B cell (primary cell): Measurements from ENCODE around the gene DACT3. TPM values are rescaled to one million over a fixed set of nuclear protein-coding genes. Genes with fewer than 3 reads are reported as not detected.

Experiments used
- ATAC-seq: fragments of 200-7000 bp; cut with Tn5 transposase; one replicate; pipeline ENCODE4 v1.10.0; 2021; ENCODE audit warnings: low read depth, mild to moderate bottlenecking, moderate number of reproducible peaks, moderate library complexity
- CTCF ChIA-PET: fragments of 350-600 bp; sonication (Branson Sonifier 250); formaldehyde crosslinking; loops from one replicate; lab custom pipeline; 2021; ENCODE audit warnings: antibody characterized with exemption, inconsistent platforms; lab: Charles Lee
- POLR2A ChIA-PET: fragments of 350-600 bp; sonication (Branson Sonifier 250); formaldehyde crosslinking; loops from one replicate; lab custom pipeline; 2021; ENCODE audit warnings: antibody characterized with exemption; lab: Charles Lee
- DNase-seq: peaks from one replicate; pipeline ENCODE4 v3.0.0; 2013
- H2AFZ ChIP-seq: 2 replicates; pipeline ENCODE4 v1.6.1; 2012; ENCODE audit warnings: mild to moderate bottlenecking, low read depth, low read length; ENCODE audit not compliant: insufficient read depth, poor library complexity, severe bottlenecking
- H3K27ac ChIP-seq, 2 donors: 1 replicate in 1 of 2; 2 replicates in 1 of 2; pipeline ENCODE4 v1.5.1; 2012 to 2013; ENCODE audit warnings: low read length in 2 of 2, mild to moderate bottlenecking in 2 of 2, moderate library complexity in 1 of 2
- H3K27me3 ChIP-seq, 4 experiments: fragments of 200-600 bp in 1 of 4; sonication (generic) in 1 of 4; replicated peaks in 1 of 4; 1 replicate in 2 of 4; 2 replicates in 2 of 4; pipeline versions ENCODE4 v1.6.1 to v1.7.0; 2013 to 2016; ENCODE audit warnings: low read length in 3 of 4, mild to moderate bottlenecking in 2 of 4, mixed read lengths in 1 of 4, moderate library complexity in 1 of 4; ENCODE audit not compliant: insufficient read depth in 4 of 4, control insufficient read depth in 3 of 4; ENCODE audit errors: control extremely low read depth in 1 of 4
- H3K36me3 ChIP-seq, 2 experiments: replicated peaks in 1 of 2; 1 replicate in 1 of 2; 2 replicates in 1 of 2; pipeline versions ENCODE4 v1.6.1 to v1.7.1; 2013; ENCODE audit warnings: low read length in 1 of 2; ENCODE audit not compliant: insufficient read depth in 2 of 2, control insufficient read depth in 1 of 2; ENCODE audit errors: control extremely low read depth in 1 of 2, extremely low read depth in 1 of 2
- H3K4me1 ChIP-seq, 2 donors: fragments of 200-600 bp in 1 of 2; sonication (generic) in 1 of 2; 1 replicate in 1 of 2; 2 replicates in 1 of 2; pipeline versions ENCODE4 v1.5.1 to v1.6.1; 2013 to 2017; ENCODE audit warnings: low read length in 2 of 2; ENCODE audit not compliant: control insufficient read depth in 2 of 2, insufficient read depth in 2 of 2
- H3K4me2 ChIP-seq: replicated peaks from 2 replicates; pipeline ENCODE3; 2012; ENCODE audit warnings: mild to moderate bottlenecking, low read depth, low read length; ENCODE audit not compliant: poor library complexity, severe bottlenecking
- H3K4me3 ChIP-seq, 5 experiments: fragments of 200-600 bp in 1 of 5; sonication (generic) in 1 of 5; 1 replicate in 3 of 5; 2 replicates in 2 of 5; pipeline versions ENCODE4 v1.5.1 to v1.7.0; 2011 to 2016; ENCODE audit warnings: low read length in 4 of 5, mild to moderate bottlenecking in 4 of 5, low read depth in 2 of 5, control low read depth in 1 of 5, moderate library complexity in 1 of 5; ENCODE audit not compliant: insufficient read depth in 1 of 5; ENCODE audit errors: control extremely low read depth in 1 of 5, extremely low read depth in 1 of 5
- H3K79me2 ChIP-seq: fragments of 200-600 bp; sonication (generic); one replicate; pipeline ENCODE4 v1.6.0; 2016; ENCODE audit warnings: low read length; ENCODE audit not compliant: control insufficient read depth, insufficient read depth
- H3K9ac ChIP-seq: fragments of 200-600 bp; sonication (generic); 2 replicates; pipeline ENCODE4 v1.6.1; 2017; ENCODE audit warnings: mild to moderate bottlenecking, low read length, moderate library complexity
- H3K9me3 ChIP-seq, 3 donors: one replicate each; pipeline versions ENCODE4 v1.6.1 to v1.7.1; 2013; ENCODE audit warnings: low read length in 2 of 3; ENCODE audit not compliant: control insufficient read depth in 2 of 3, insufficient read depth in 1 of 3; ENCODE audit errors: control extremely low read depth in 1 of 3
- H4K20me1 ChIP-seq: 2 replicates; pipeline ENCODE4 v1.6.0; 2012; ENCODE audit warnings: mild to moderate bottlenecking, low read length; ENCODE audit not compliant: insufficient read depth, control insufficient read depth, poor library complexity, severe bottlenecking
- H3K27ac Mint-ChIP-seq: one replicate; pipeline ENCODE4 v1.8.0; 2021; ENCODE audit warnings: mixed read lengths
- H3K27me3 Mint-ChIP-seq: one replicate; pipeline ENCODE4 v1.8.0; 2021; ENCODE audit warnings: mixed read lengths
- H3K4me1 Mint-ChIP-seq: one replicate; pipeline ENCODE4 v1.8.0; 2021; ENCODE audit warnings: mixed read lengths
- H3K4me3 Mint-ChIP-seq: one replicate; pipeline ENCODE4 v1.8.0; 2021; ENCODE audit warnings: mixed read lengths
- H3K9me3 Mint-ChIP-seq: one replicate; pipeline ENCODE4 v1.8.0; 2022; ENCODE audit warnings: mixed read lengths; ENCODE audit not compliant: insufficient read depth
- EZH2 ChIP-seq: IDR thresholded peaks from 2 replicates; pipeline ENCODE4 v1.6.1; 2012; ENCODE audit warnings: borderline replicate concordance, low read depth, mild to moderate bottlenecking, moderate library complexity, low read length; ENCODE audit not compliant: insufficient read depth, poor library complexity, severe bottlenecking
- WGBS: methylation state at CpG from one replicate; pipeline ENCODE4 v1.1.5; 2013; ENCODE audit warnings: missing lambda C conversion rate; ENCODE audit not compliant: insufficient coverage; 5-methylcytosine and 5-hydroxymethylcytosine counted together
- intact Hi-C: fragments of 100-400 bp; cut with micrococcal nuclease; formaldehyde crosslinking; loops from one replicate; pipeline ENCODE4 v1.10.0; 2022
- polyA plus RNA-seq: library from polyadenylated mRNA; depleted of rRNA; stranded (reverse); fragments of >200 nt; gene quantifications from 2 replicates; pipeline ENCODE4 v1.2.3, GENCODE V29; 2012
- total RNA-seq, 2 donors: library from RNA; stranded (reverse); fragments of 120-200 nt in 1 of 2; gene quantifications; 1 replicate in 1 of 2; 2 replicates in 1 of 2; pipeline versions ENCODE4 v1.2.3 to v1.2.4, GENCODE V29; 2013 to 2022
- TF ChIP-seq, protein P1 (sequence below): fragments of 200-600 bp; IDR thresholded peaks from one replicate; pipeline ENCODE4 v1.8.0; 2022; ENCODE audit warnings: antibody characterized with exemption, mild to moderate bottlenecking

DACT3 gene
- total and polyA plus RNA-seq, 2 donors (not counting 1 experiment from before 2014, with no cell fraction given) = 0.03 to 0.15 TPM

DNA sequence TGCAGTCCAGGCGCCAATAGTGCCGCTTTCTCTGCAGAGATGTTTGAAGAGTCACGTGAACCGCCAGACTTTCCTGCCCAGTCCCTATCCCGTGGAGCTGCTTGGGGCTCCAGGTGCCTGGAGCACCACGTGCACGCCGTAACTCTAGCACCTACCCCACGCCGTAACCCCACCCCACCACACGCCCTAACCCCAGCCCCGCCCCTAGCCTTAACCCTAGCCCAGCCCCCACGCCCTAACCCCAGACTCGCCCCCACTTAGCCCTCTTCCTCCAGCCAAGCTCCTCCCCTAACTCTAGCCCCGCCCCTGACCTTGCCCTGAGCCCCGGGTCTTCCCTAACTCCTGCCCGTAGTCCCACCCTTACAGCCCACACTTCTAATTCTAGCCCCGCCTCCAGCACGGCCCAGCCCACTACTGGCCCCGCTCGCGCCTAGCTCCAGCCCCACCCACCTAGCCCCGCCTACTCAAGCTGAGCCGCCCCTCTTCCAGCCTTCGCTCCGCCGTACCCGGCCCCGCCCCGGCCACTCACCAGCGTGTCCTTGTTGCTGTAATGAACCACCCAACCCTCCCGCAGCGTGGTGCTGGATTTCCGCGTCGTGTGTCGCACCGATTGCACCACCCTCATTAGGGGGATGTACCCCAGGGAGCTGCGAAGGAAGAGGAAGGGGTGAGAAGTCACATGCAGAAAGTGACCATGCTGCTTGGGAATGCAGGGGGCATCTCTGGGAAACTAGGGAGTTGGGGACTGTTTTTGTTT lies 36.4 kb upstream of the DACT3 start:
- no peak overlapping the region for H2AFZ ChIP-seq
- no peaks in the 10 kb centered on the region for H3K27me3 ChIP-seq
- H4K20me1 ChIP-seq = peaks cover 100% of the 10 kb centered on the region
- H3K4me3 Mint-ChIP-seq = no peak overlapping the region
- H3K36me3 ChIP-seq = peaks cover 18 to 99% of the 10 kb centered on the region in 2 experiments
- ATAC-seq (peak; percentile 21), DNase-seq (no peak)
- no peak overlapping the region for H3K9ac ChIP-seq
- H3K4me2 ChIP-seq = no peak overlapping the region
- H3K27me3 Mint-ChIP-seq = no peaks in the 10 kb centered on the region
- ChIA-PET POLR2A (no interaction called here), CTCF (interaction anchor here (0.9 to 1.6 kb wide), 3 partner anchors 9 to 60 kb away, joined by 3 to 7 read pairs (median 6); no protein-coding TSS in a partner anchor)
- H3K9me3 ChIP-seq = no peaks in the 10 kb centered on the region
- H3K4me1 Mint-ChIP-seq = peaks cover 3% of the 10 kb centered on the region
- no peak overlapping the region for H3K27ac ChIP-seq
- no peak overlapping the region for H3K4me3 ChIP-seq
- no peak for TF ChIP-seq EZH2
- TF ChIP-seq, protein P1, sequence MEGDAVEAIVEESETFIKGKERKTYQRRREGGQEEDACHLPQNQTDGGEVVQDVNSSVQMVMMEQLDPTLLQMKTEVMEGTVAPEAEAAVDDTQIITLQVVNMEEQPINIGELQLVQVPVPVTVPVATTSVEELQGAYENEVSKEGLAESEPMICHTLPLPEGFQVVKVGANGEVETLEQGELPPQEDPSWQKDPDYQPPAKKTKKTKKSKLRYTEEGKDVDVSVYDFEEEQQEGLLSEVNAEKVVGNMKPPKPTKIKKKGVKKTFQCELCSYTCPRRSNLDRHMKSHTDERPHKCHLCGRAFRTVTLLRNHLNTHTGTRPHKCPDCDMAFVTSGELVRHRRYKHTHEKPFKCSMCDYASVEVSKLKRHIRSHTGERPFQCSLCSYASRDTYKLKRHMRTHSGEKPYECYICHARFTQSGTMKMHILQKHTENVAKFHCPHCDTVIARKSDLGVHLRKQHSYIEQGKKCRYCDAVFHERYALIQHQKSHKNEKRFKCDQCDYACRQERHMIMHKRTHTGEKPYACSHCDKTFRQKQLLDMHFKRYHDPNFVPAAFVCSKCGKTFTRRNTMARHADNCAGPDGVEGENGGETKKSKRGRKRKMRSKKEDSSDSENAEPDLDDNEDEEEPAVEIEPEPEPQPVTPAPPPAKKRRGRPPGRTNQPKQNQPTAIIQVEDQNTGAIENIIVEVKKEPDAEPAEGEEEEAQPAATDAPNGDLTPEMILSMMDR = no peak
- H3K9me3 Mint-ChIP-seq = no peaks in the 10 kb centered on the region
- peaks cover 72% of the 10 kb centered on the region for H3K79me2 ChIP-seq
- WGBS = 96% methylated on average over 20 of the region's 39 CpGs
- no peak overlapping the region for H3K27ac Mint-ChIP-seq
- H3K4me1 ChIP-seq = no peaks in the 10 kb centered on the region
- intact Hi-C loops = no loop called here

DNA sequence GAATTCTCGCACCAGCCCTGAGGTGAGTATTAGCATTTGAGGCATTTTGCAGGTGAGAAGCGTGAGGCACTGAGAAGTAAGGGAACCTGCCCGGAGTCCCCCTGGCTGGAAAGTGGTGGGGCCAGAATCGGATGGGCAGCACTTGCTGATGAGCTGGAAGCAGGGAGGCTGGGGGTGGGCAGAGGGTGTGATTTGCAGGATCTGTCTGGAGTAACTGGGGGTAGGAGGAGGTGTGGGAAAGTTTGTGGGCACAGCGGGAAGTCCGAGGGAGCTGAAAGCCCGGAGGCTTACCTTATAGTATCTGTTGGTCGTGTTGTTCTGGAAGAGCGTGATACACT lies 35.9 kb upstream of the DACT3 start:
- intact Hi-C loops = no loop called here
- Histone ChIP-seq H2AFZ (no peak overlapping the region), H3K4me1 (no peaks in the 10 kb centered on the region), H3K79me2 (peaks cover 71% of the 10 kb centered on the region), H3K36me3 (peaks cover 23 to 100% of the 10 kb centered on the region in 2 experiments), H3K9ac (no peak overlapping the region), H4K20me1 (peaks cover 100% of the 10 kb centered on the region), H3K4me2 (no peak overlapping the region), H3K27me3 (no peaks in the 10 kb centered on the region), H3K9me3 (no peaks in the 10 kb centered on the region), H3K4me3 (no peak overlapping the region), H3K27ac (no peak overlapping the region)
- H3K27me3 Mint-ChIP-seq = no peaks in the 10 kb centered on the region
- no peak for ATAC-seq
- no peak for TF ChIP-seq EZH2
- TF ChIP-seq, protein P1 = no peak
- peaks cover 3% of the 10 kb centered on the region for H3K4me1 Mint-ChIP-seq
- DNase-seq = no peak
- no peak overlapping the region for H3K4me3 Mint-ChIP-seq
- H3K9me3 Mint-ChIP-seq = no peaks in the 10 kb centered on the region
- POLR2A ChIA-PET = no interaction called here
- CTCF ChIA-PET = interaction anchor here (0.8 to 1.6 kb wide), 4 partner anchors 9 to 60 kb away, joined by 3 to 7 read pairs (median 4); no protein-coding TSS in a partner anchor
- no peak overlapping the region for H3K27ac Mint-ChIP-seq
- WGBS = 95% methylated on average over 9 of the region's 9 CpGs
